IPS-18a (cell line): ENCODE results near the gene ARMC2.
A peak's percentile ranks its signal among the peaks of the same experiment; 100 is the strongest.

Source experiments
- H3K27ac ChIP-seq: one replicate; pipeline ENCODE4 v1.5.1; 2013; ENCODE audit warnings: low read length
- H3K27me3 ChIP-seq: one replicate; pipeline ENCODE4 v1.6.1; 2013; ENCODE audit warnings: mild to moderate bottlenecking, low read length; ENCODE audit not compliant: control insufficient read depth, insufficient read depth
- H3K36me3 ChIP-seq: one replicate; pipeline ENCODE4 v1.6.1; 2013; ENCODE audit warnings: low read depth, low read length; ENCODE audit not compliant: control insufficient read depth
- H3K4me1 ChIP-seq: one replicate; pipeline ENCODE4 v1.6.1; 2013; ENCODE audit warnings: low read depth, low read length; ENCODE audit not compliant: control insufficient read depth
- H3K4me3 ChIP-seq: one replicate; pipeline ENCODE4 v1.5.1; 2013; ENCODE audit warnings: low read length
- H3K9ac ChIP-seq: one replicate; pipeline ENCODE4 v1.6.1; 2013; ENCODE audit warnings: mild to moderate bottlenecking, low read length, moderate library complexity
- H3K9me3 ChIP-seq: one replicate; pipeline ENCODE4 v1.6.1; 2013; ENCODE audit warnings: low read depth, low read length; ENCODE audit not compliant: control insufficient read depth

The ARMC2 gene

GRCh38 chr6:108836061-108836460 is 12.2 kb upstream of the ARMC2 start:
- no peak overlapping the region for H3K9ac ChIP-seq
- peaks cover 4% of the 10 kb centered on the region for H3K4me1 ChIP-seq
- no peak overlapping the region for H3K4me3 ChIP-seq
- H3K36me3 ChIP-seq = no peaks in the 10 kb centered on the region
- no peak overlapping the region for H3K27ac ChIP-seq
- no peaks in the 10 kb centered on the region for H3K9me3 ChIP-seq
- peaks cover 13% of the 10 kb centered on the region for H3K27me3 ChIP-seq

- Histone ChIP-seq H3K9me3 (no peaks in the 10 kb centered on the region), H3K36me3 (no peaks in the 10 kb centered on the region), H3K27ac (no peak overlapping the region), H3K27me3 (peaks cover 13% of the 10 kb centered on the region), H3K4me1 (peaks cover 4% of the 10 kb centered on the region), H3K9ac (no peak overlapping the region), H3K4me3 (peak overlapping the region; percentile 40)
These were observed 10.8 kb upstream of the ARMC2 start for GRCh38 chr6:108837236-108837971.

DNA sequence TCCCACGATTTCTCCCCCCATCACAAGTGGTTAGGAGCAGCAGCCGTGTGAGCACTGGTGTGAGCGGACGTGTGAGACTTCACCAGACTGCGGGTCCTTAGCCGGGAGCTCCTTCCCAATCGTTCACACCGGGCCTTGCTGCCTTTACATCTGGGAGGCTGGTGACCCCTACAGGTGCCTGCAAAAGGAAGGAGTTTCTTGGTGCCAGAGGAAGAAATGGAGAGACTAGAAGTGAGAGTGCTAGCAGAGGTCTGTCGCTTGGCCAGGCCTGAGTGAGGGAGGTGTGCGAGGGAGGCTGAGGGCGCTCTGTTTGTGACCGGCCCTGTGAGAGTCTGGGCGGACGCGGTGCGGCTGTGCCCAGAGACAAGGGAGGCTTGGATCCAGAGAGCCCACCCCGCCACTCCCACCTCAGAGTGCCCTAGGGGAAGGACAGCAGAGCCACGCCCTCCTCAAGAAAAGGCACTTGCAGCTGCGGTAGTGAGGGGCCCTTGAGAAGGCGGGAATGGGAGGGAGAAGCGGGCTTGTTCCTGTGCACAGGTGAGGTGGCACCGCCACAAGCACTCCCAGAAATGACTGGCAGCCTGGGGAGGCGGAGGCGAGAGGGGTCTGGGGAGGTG is 10.0 kb upstream of the ARMC2 start:
- Histone ChIP-seq H3K27ac (no peak overlapping the region), H3K4me3 (peak overlapping the region; percentile 40), H3K4me1 (peaks cover 4% of the 10 kb centered on the region), H3K36me3 (no peaks in the 10 kb centered on the region), H3K9ac (no peak overlapping the region), H3K9me3 (no peaks in the 10 kb centered on the region), H3K27me3 (peaks cover 13% of the 10 kb centered on the region)

GRCh38 chr6:108839083-108839642 is 9.1 kb upstream of the ARMC2 start:
- Histone ChIP-seq H3K36me3 (no peaks in the 10 kb centered on the region), H3K9ac (no peak overlapping the region), H3K4me1 (peaks cover 4% of the 10 kb centered on the region), H3K4me3 (peak overlapping the region; percentile 40), H3K9me3 (no peaks in the 10 kb centered on the region), H3K27me3 (peaks cover 13% of the 10 kb centered on the region), H3K27ac (no peak overlapping the region)

- no peak overlapping the region for H3K27ac ChIP-seq
- no peak overlapping the region for H3K4me3 ChIP-seq
- H3K27me3 ChIP-seq = peaks cover 13% of the 10 kb centered on the region
- no peak overlapping the region for H3K9ac ChIP-seq
- H3K36me3 ChIP-seq = no peaks in the 10 kb centered on the region
- H3K9me3 ChIP-seq = no peaks in the 10 kb centered on the region
- peaks cover 4% of the 10 kb centered on the region for H3K4me1 ChIP-seq
These were observed 7.3 kb upstream of the ARMC2 start for GRCh38 chr6:108840919-108841318.

DNA sequence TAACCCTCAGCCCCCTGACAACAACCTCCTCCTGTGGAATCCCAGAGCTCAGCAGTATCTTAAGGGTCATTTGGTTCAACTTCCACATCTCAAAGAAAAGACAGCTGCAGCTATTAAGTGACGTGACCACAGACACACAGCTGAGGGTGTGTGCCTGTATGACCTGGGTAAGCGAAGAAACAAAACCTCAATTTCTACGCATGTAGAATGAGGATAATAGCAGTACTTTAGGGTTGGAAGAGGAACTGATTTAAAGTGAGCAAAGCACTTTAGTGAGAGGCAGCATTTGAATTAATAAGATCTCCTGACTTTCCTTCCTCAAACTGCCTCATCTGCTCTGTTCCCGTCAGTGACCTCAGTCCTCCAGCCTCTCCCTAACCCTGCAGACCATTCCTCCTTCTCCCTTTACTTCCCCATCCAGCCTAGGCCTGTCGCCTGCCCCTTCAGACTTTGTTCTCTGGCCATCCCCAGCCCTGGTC is 6.8 kb upstream of the ARMC2 start:
- Histone ChIP-seq H3K36me3 (no peaks in the 10 kb centered on the region), H3K27ac (no peak overlapping the region), H3K9me3 (no peaks in the 10 kb centered on the region), H3K4me3 (no peak overlapping the region), H3K4me1 (peaks cover 4% of the 10 kb centered on the region), H3K27me3 (peaks cover 13% of the 10 kb centered on the region), H3K9ac (no peak overlapping the region)

GRCh38 chr6:108844135-108844534 is 4.1 kb upstream of the ARMC2 start:
- no peaks in the 10 kb centered on the region for H3K9me3 ChIP-seq
- no peaks in the 10 kb centered on the region for H3K27me3 ChIP-seq
- H3K9ac ChIP-seq = no peak overlapping the region
- no peaks in the 10 kb centered on the region for H3K36me3 ChIP-seq
- no peak overlapping the region for H3K27ac ChIP-seq
- H3K4me3 ChIP-seq = no peak overlapping the region
- H3K4me1 ChIP-seq = no peaks in the 10 kb centered on the region

DNA sequence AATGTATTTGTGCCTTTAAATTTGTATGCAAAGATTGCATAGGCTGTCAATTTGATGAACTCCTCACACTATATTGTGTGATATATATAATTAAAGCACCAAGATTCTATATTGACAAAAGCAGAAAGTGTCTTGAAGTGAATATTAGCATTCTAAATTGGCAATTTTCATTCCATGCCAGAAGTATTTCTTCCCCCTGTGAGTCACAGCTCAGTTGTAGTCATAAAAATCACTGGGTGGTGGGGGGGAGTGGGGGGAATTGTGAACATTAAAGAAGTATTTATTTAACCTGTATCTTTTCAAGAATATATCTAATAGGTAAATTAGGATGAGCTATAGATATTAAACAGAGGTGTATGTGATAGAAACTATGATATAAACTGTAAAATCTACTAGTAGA is 3.1 kb upstream of the ARMC2 start:
- Histone ChIP-seq H3K9ac (no peak overlapping the region), H3K27ac (no peak overlapping the region), H3K9me3 (no peaks in the 10 kb centered on the region), H3K27me3 (no peaks in the 10 kb centered on the region), H3K4me1 (no peaks in the 10 kb centered on the region), H3K36me3 (no peaks in the 10 kb centered on the region), H3K4me3 (no peak overlapping the region)

DNA sequence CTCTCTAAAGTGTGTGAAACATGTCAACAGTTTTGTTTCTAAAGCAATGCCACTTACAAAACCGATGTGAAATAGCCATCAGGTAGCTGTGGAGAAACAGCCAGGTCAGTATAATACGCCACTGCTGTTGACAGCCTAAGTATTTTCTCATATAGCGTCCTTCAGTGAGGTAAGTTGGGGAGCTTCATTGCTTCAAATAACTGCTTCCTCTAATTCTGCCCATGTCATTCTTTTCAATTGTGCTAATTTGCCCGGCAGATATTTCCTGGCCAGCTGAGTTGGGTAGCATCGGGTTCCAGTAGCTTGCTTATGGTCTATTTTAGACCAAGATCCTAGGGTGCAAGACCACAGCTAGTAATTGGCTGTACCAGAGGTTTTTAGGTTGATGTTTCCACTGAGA is 2.1 kb upstream of the ARMC2 start:
- H3K4me3 ChIP-seq = no peak overlapping the region
- H3K4me1 ChIP-seq = no peaks in the 10 kb centered on the region

DNA sequence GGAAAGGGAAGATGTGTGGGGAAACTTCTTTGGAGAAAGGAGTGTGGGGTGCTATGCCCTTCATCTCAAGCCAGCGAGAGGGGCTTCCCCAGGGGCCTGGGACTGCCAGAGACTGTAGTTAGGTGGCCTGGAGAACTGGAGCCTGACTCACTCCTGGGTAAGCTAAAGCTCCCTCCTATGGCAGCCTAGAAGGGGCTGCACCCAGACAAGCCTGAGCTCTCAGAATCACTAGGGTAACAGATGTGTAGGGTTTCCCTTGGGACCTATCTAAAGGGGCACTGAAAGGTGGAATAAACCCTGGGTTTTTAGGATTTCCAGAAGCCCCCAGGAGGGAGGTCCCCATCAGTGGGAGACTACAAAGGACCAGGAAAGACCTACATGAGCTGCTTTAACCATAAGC is 1.6 kb upstream of the ARMC2 start:
- no peaks in the 10 kb centered on the region for H3K36me3 ChIP-seq
- H3K9ac ChIP-seq = no peak overlapping the region
- H3K4me3 ChIP-seq = no peak overlapping the region
- H3K27ac ChIP-seq = no peak overlapping the region
- no peaks in the 10 kb centered on the region for H3K9me3 ChIP-seq
- H3K4me1 ChIP-seq = no peaks in the 10 kb centered on the region
- no peaks in the 10 kb centered on the region for H3K27me3 ChIP-seq

More for the DNA sequence above, 2.1 kb upstream of the ARMC2 start:
- Histone ChIP-seq H3K27me3 (no peaks in the 10 kb centered on the region), H3K27ac (no peak overlapping the region), H3K9me3 (no peaks in the 10 kb centered on the region), H3K9ac (no peak overlapping the region), H3K36me3 (no peaks in the 10 kb centered on the region)

DNA sequence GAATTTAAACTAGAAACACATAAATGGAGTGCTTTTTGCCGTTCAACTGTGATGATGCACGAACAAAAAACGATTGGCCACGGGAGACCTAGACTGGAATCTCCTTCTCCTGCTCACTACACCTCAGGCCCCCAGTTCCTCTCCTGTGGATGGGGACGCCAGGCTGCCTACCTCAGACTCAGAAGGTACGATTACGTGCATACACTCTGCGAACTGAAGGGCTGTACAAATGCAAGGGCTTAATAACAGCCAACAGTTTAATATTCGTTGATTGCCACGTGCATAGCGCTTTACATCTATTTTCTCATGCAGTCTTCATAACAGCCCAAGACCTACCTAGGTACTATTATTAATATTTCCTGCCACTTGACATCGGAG is 495 bp upstream of the ARMC2 start:
- Histone ChIP-seq H3K36me3 (no peaks in the 10 kb centered on the region), H3K27ac (no peak overlapping the region), H3K9me3 (no peaks in the 10 kb centered on the region), H3K4me1 (no peaks in the 10 kb centered on the region), H3K27me3 (no peaks in the 10 kb centered on the region), H3K9ac (peak overlapping the region; percentile 57), H3K4me3 (peak overlapping the region; percentile 75)
